Immature natural killer cell (primary cell): ENCODE measurements around the gene NUP58. TPM values are rescaled to one million over a fixed set of nuclear protein-coding genes. Genes with fewer than 3 reads are reported as not detected.

Source experiments
- DNase-seq, 3 donors: peaks; one replicate each; pipeline ENCODE4 v3.0.0; 2022; ENCODE audit warnings: mixed read lengths in 1 of 3
- H3K27ac Mint-ChIP-seq, 6 donors: one replicate each; pipeline ENCODE4 v1.8.0; 2020; ENCODE audit warnings: mixed read lengths in 6 of 6, mild to moderate bottlenecking in 5 of 6, inconsistent platforms in 4 of 6, moderate library complexity in 3 of 6
- H3K27me3 Mint-ChIP-seq, 3 donors: one replicate each; pipeline ENCODE4 v1.8.0; 2020 to 2021; ENCODE audit warnings: low read depth in 3 of 3, mild to moderate bottlenecking in 3 of 3, mixed read lengths in 3 of 3, moderate library complexity in 3 of 3, inconsistent platforms in 1 of 3
- H3K36me3 Mint-ChIP-seq, 3 donors: one replicate each; pipeline ENCODE4 v1.8.0; 2020; ENCODE audit warnings: mixed read lengths in 3 of 3, inconsistent platforms in 2 of 3, mild to moderate bottlenecking in 2 of 3
- H3K4me1 Mint-ChIP-seq, 2 donors: one replicate each; pipeline ENCODE4 v1.8.0; 2020; ENCODE audit warnings: inconsistent platforms in 2 of 2, mild to moderate bottlenecking in 2 of 2, mixed read lengths in 2 of 2, moderate library complexity in 1 of 2
- H3K4me3 Mint-ChIP-seq, 5 donors: one replicate each; pipeline ENCODE4 v1.8.0; 2020; ENCODE audit warnings: mild to moderate bottlenecking in 5 of 5, mixed read lengths in 5 of 5, inconsistent platforms in 3 of 5, moderate library complexity in 3 of 5
- H3K9me3 Mint-ChIP-seq, 6 donors: one replicate each; pipeline ENCODE4 v1.8.0; 2020; ENCODE audit warnings: mild to moderate bottlenecking in 6 of 6, mixed read lengths in 6 of 6, inconsistent platforms in 4 of 6, moderate library complexity in 3 of 6
- polyA plus RNA-seq, 3 donors: library from polyadenylated mRNA; unstranded; fragments of 300-500 nt; fragmentation: Illumina TruSeq; gene quantifications; one replicate each; pipeline ENCODE4 v1.2.3, GENCODE V29; 2021

NUP58 gene
- polyA plus RNA-seq, 3 donors from 2014 or later, result 3.9 to 18.1 (median 11.5) TPM

GRCh38 chr13:25371875-25372283 lies 70.5 kb downstream of the NUP58 start, which contains the start of gene ATP8A2:
ATP8A2 (plus strand) TSS chr13:25371974; CDS start chr13:25372213, 239 bp downstream.
- H3K36me3 Mint-ChIP-seq, result no peaks in the 10 kb centered on the region
- peak within 1 kb of the TSS in 2 of 5 donors; percentile 35 to 43 for H3K4me3 Mint-ChIP-seq
- DNase-seq, result no peak
- H3K9me3 Mint-ChIP-seq, result peaks cover 0 to 8% (median 0%) of the 10 kb centered on the region in 6 donors
- peaks cover 12 to 24% (median 20%) of the 10 kb centered on the region in 3 donors for H3K27me3 Mint-ChIP-seq
- H3K27ac Mint-ChIP-seq, result no peak within 1 kb of the TSS
- H3K4me1 Mint-ChIP-seq, result peaks cover 3 to 7% of the 10 kb centered on the region in 2 donors

- Mint-ChIP-seq H3K27ac (no peak overlapping the region), H3K4me3 (no peak overlapping the region), H3K9me3 (peaks cover 0 to 8% (median 0%) of the 10 kb centered on the region in 6 donors), H3K27me3 (peaks cover 12 to 24% (median 20%) of the 10 kb centered on the region in 3 donors), H3K4me1 (peaks cover 3 to 7% of the 10 kb centered on the region in 2 donors), H3K36me3 (no peaks in the 10 kb centered on the region)
- no peak for DNase-seq
Observed at GRCh38 chr13:25372284-25373081, 71.1 kb downstream of the NUP58 start.

- DNase-seq, result peak; percentile 6 to 34 (median 19)
- Mint-ChIP-seq H3K4me1 (peaks cover 3 to 7% of the 10 kb centered on the region in 2 donors), H3K9me3 (peaks cover 0 to 6% (median 0%) of the 10 kb centered on the region in 6 donors), H3K27ac (no peak overlapping the region), H3K36me3 (no peaks in the 10 kb centered on the region), H3K27me3 (peaks cover 10 to 28% (median 14%) of the 10 kb centered on the region in 3 donors), H3K4me3 (no peak overlapping the region)
Observed at GRCh38 chr13:25375727-25376358, 74.4 kb downstream of the NUP58 start.

GRCh38 chr13:25377244-25377962 lies 76.0 kb downstream of the NUP58 start:
- DNase-seq, result no peak
- Mint-ChIP-seq H3K9me3 (peaks cover 0 to 4% (median 0%) of the 10 kb centered on the region in 6 donors), H3K36me3 (no peaks in the 10 kb centered on the region), H3K27ac (no peak overlapping the region), H3K4me3 (no peak overlapping the region), H3K27me3 (peaks cover 8 to 23% (median 11%) of the 10 kb centered on the region in 3 donors), H3K4me1 (no peaks in the 10 kb centered on the region)

GRCh38 chr13:25378528-25378927 lies 77.1 kb downstream of the NUP58 start:
- Mint-ChIP-seq H3K36me3 (no peaks in the 10 kb centered on the region), H3K27ac (no peak overlapping the region), H3K9me3 (peaks cover 0 to 4% (median 0%) of the 10 kb centered on the region in 6 donors), H3K27me3 (peaks cover 5 to 21% (median 7%) of the 10 kb centered on the region in 3 donors), H3K4me3 (no peak overlapping the region), H3K4me1 (no peaks in the 10 kb centered on the region)
- no peak for DNase-seq

- Mint-ChIP-seq H3K4me3 (no peak overlapping the region), H3K4me1 (no peaks in the 10 kb centered on the region), H3K9me3 (peaks cover 0 to 4% (median 0%) of the 10 kb centered on the region in 6 donors), H3K27me3 (peaks cover 3 to 17% (median 5%) of the 10 kb centered on the region in 3 donors), H3K27ac (no peak overlapping the region), H3K36me3 (no peaks in the 10 kb centered on the region)
- no peak for DNase-seq
Observed at GRCh38 chr13:25379011-25379410, 77.6 kb downstream of the NUP58 start.

GRCh38 chr13:25380082-25380481 lies 78.7 kb downstream of the NUP58 start:
- Mint-ChIP-seq H3K27ac (no peak overlapping the region), H3K27me3 (peaks cover 3 to 21% (median 6%) of the 10 kb centered on the region in 3 donors), H3K9me3 (peaks cover 0 to 3% (median 0%) of the 10 kb centered on the region in 6 donors), H3K36me3 (no peaks in the 10 kb centered on the region), H3K4me1 (no peaks in the 10 kb centered on the region), H3K4me3 (no peak overlapping the region)
- DNase-seq, result no peak

GRCh38 chr13:25380741-25381324 lies 79.4 kb downstream of the NUP58 start:
- no peaks in the 10 kb centered on the region for H3K36me3 Mint-ChIP-seq

GRCh38 chr13:25384758-25385410 lies 83.5 kb downstream of the NUP58 start:
- peaks cover 0 to 2% (median 0%) of the 10 kb centered on the region in 6 donors for H3K9me3 Mint-ChIP-seq
- no peak overlapping the region for H3K27ac Mint-ChIP-seq
- no peak for DNase-seq
- no peaks in the 10 kb centered on the region for H3K36me3 Mint-ChIP-seq
- no peaks in the 10 kb centered on the region for H3K4me1 Mint-ChIP-seq
- H3K4me3 Mint-ChIP-seq, result no peak overlapping the region
- H3K27me3 Mint-ChIP-seq, result peaks cover 5 to 20% (median 6%) of the 10 kb centered on the region in 3 donors

More at GRCh38 chr13:25380741-25381324, 79.4 kb downstream of the NUP58 start:
- H3K4me3 Mint-ChIP-seq, result no peak overlapping the region
- no peak for DNase-seq
- no peaks in the 10 kb centered on the region for H3K4me1 Mint-ChIP-seq
- H3K9me3 Mint-ChIP-seq, result no peaks in the 10 kb centered on the region
- H3K27me3 Mint-ChIP-seq, result peaks cover 3 to 18% (median 6%) of the 10 kb centered on the region in 3 donors
- no peak overlapping the region for H3K27ac Mint-ChIP-seq

GRCh38 chr13:25391932-25392331 lies 90.5 kb downstream of the NUP58 start:
- no peaks in the 10 kb centered on the region for H3K4me1 Mint-ChIP-seq
- H3K27ac Mint-ChIP-seq, result no peak overlapping the region
- peaks cover 0 to 5% (median 5%) of the 10 kb centered on the region in 3 donors for H3K27me3 Mint-ChIP-seq
- no peak overlapping the region for H3K4me3 Mint-ChIP-seq
- no peaks in the 10 kb centered on the region for H3K36me3 Mint-ChIP-seq
- peaks cover 0 to 6% (median 0%) of the 10 kb centered on the region in 6 donors for H3K9me3 Mint-ChIP-seq
- DNase-seq, result no peak
